K562 (cell line): ENCODE results near the gene SAT1. TPM values are rescaled to one million over a fixed set of nuclear protein-coding genes. Genes with fewer than 3 reads are reported as not detected.

Experiments used
- CBFB ChIP-seq: sonication (generic); formaldehyde crosslinking; IDR thresholded peaks from 2 replicates; pipeline ENCODE4 v1.4.0; 2020; ENCODE audit warnings: mild to moderate bottlenecking, missing genetic modification reagents
- CREB3 ChIP-seq: fragments of 450-650 bp; conservative IDR thresholded peaks from 2 replicates; pipeline ENCODE4 v1.6.1; 2016; ENCODE audit warnings: missing genetic modification characterization, low read depth, mild to moderate bottlenecking, missing compliant biosample characterization, moderate library complexity
- EP300 ChIP-seq: IDR thresholded peaks from 2 replicates; pipeline ENCODE4 v1.6.1; 2012; ENCODE audit warnings: low read length, improper control_type of control experiment
- MCM7 ChIP-seq, 2 experiments: fragments of 450-650 bp; IDR thresholded peaks; 2 replicates each; pipeline ENCODE4 v1.6.1; 2016 to 2018
- NELFE ChIP-seq: IDR thresholded peaks from 2 replicates; pipeline ENCODE4 v1.6.1; 2011; ENCODE audit warnings: mild to moderate bottlenecking; ENCODE audit not compliant: insufficient read depth, insufficient read length
- PKNOX1 ChIP-seq: fragments of 450-650 bp; IDR thresholded peaks from 2 replicates; pipeline ENCODE4 v1.6.1; 2016
- POLR2AphosphoS5 ChIP-seq: IDR thresholded peaks from 2 replicates; pipeline ENCODE4 v1.6.1; 2011; ENCODE audit warnings: mild to moderate bottlenecking, low read depth, low read length, moderate library complexity; ENCODE audit not compliant: control insufficient read depth, insufficient read depth
- SREBF2 ChIP-seq: sonication (generic); formaldehyde crosslinking; IDR thresholded peaks from 2 replicates; pipeline ENCODE4 v1.4.0; 2020; ENCODE audit warnings: mild to moderate bottlenecking, missing genetic modification reagents
- STAG1 ChIP-seq: sonication (generic); formaldehyde crosslinking; IDR thresholded peaks from 2 replicates; pipeline ENCODE4 v1.5.0; 2020; ENCODE audit warnings: missing genetic modification reagents, borderline replicate concordance
- ZFX ChIP-seq: sonication (generic); formaldehyde crosslinking; IDR thresholded peaks from 2 replicates; pipeline ENCODE4 v1.8.0; 2022; ENCODE audit warnings: mild to moderate bottlenecking, missing genetic modification reagents, moderate library complexity
- polyA plus RNA-seq, 8 experiments: library from polyadenylated mRNA; depleted of rRNA in 4 of 8; stranded (reverse) in 5 of 8; unstranded in 3 of 8; fragments of >200 nt; fragmentation: Nextera tagmentation in 2 of 8; fragmentation: Illumina TruSeq in 1 of 8; extraction: Ambion mirVana in 2 of 8; extraction: Trizol in 1 of 8; gene quantifications; 2 replicates each; pipeline versions ENCODE4 v1.2.1 to v1.2.3, GENCODE V29; 2011 to 2014; ENCODE audit warnings: inconsistent platforms in 1 of 8, missing spikeins in 1 of 8
- total RNA-seq, 7 experiments: library from RNA; depleted of rRNA in 6 of 7; stranded (reverse); fragments of >200 nt in 6 of 7; fragmentation: Illumina TruSeq in 2 of 7; extraction: Trizol in 2 of 7; gene quantifications; 2 replicates each; pipeline versions ENCODE4 v1.2.1 to v1.2.3, GENCODE V29; 2011 to 2021; ENCODE audit warnings: low replicate concordance in 1 of 7

The SAT1 gene
- total and polyA plus RNA-seq, 9 of the 15 experiments (the other 6 are each of a cell fraction or from before 2014, with no cell fraction given), result 47.4 to 194 (median 74.1) TPM

- TF ChIP-seq POLR2AphosphoS5 (no peak), NELFE (no peak), PKNOX1 (no peak), CBFB (CRISPR knock-in tag) (no peak), MCM7 (IDR thresholded peaks at IDR 0.05) (no peak), SREBF2 (CRISPR knock-in tag) (no peak), CREB3 (tag) (no peak), STAG1 (CRISPR knock-in tag) (no peak), EP300 (no peak), ZFX (CRISPR knock-in tag) (no peak)
These were observed 27.3 kb downstream of the SAT1 start (continued) for GRCh38 chrX:23810279-23810678.
